ENCODE results near the gene TENT5C.

TENT5C gene

GRCh38 chr1:117623141-117623540 lies 17.3 kb downstream of the TENT5C start:
- DNase-seq (ENCODE audit: low spot score): no peak
- Histone ChIP-seq H3K4me1 (ENCODE audit: control insufficient read depth in 2 of 2, insufficient read depth in 1 of 2, low read depth in 1 of 2, low read length in 2 of 2) (no peaks in the 10 kb centered on the region), H2AK5ac (ENCODE audit: low read depth, low read length) (no peak overlapping the region), H2BK12ac (ENCODE audit: low read length) (no peak overlapping the region), H2BK15ac (ENCODE audit: low read length) (no peak overlapping the region), H2AFZ (ENCODE audit: low read length) (no peak overlapping the region), H3K27ac (replicated peaks; ENCODE audit: low read length) (no peak overlapping the region), H4K91ac (ENCODE audit: low read depth, low read length, poor library complexity) (no peak overlapping the region), H3K79me1 (ENCODE audit: low read depth, low read length) (no peaks in the 10 kb centered on the region), H3K4me2 (ENCODE audit: insufficient read depth, low read length, poor library complexity, severe bottlenecking) (no peak overlapping the region), H4K8ac (ENCODE audit: low read depth, low read length) (no peak overlapping the region), H3K36me3 (replicated peaks in 1 of 2; ENCODE audit: control insufficient read depth in 2 of 2, insufficient read depth in 2 of 2, low read length in 2 of 2) (no peaks in the 10 kb centered on the region), H3K9me3 (replicated peaks in 1 of 2; ENCODE audit: control insufficient read depth in 2 of 2, insufficient read depth in 1 of 2, low read depth in 1 of 2, low read length in 2 of 2) (no peaks in the 10 kb centered on the region), H3K4ac (ENCODE audit: low read length) (no peak overlapping the region), H3K14ac (ENCODE audit: low read length) (no peak overlapping the region), H3K18ac (ENCODE audit: low read length) (no peak overlapping the region), H2BK5ac (ENCODE audit: low read length) (no peak overlapping the region), H3K9ac (ENCODE audit: low read depth, low read length, poor library complexity) (no peak overlapping the region), H3K4me3 (ENCODE audit: low read length in 2 of 2) (no peak overlapping the region), H3K23ac (ENCODE audit: low read depth, low read length, poor library complexity) (no peak overlapping the region), H3K27me3 (ENCODE audit: control insufficient read depth in 3 of 3, insufficient read depth in 3 of 3, low read depth in 1 of 3, low read length in 3 of 3) (peaks cover 0 to 18% (median 0%) of the 10 kb centered on the region in 3 experiments), H2BK120ac (ENCODE audit: low read depth, low read length) (no peak overlapping the region)
- no CpG with 5 or more reads among the region's 9 CpGs for WGBS, 2 donors (ENCODE audit: extremely low coverage in 2 of 2, insufficient read length in 2 of 2, insufficient replicate concordance in 1 of 2)

DNA sequence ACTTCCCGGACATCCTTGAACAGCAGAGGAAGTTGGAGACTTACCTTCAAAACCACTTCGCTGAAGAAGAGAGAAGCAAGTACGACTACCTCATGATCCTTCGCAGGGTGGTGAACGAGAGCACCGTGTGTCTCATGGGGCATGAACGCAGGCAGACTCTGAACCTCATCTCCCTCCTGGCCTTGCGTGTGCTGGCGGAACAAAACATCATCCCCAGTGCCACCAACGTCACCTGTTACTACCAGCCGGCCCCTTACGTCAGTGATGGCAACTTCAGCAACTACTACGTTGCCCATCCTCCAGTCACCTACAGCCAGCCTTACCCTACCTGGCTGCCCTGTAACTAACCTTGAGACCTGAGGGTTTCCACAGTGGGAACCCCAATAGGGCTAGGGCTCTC lies 17.9 kb downstream of the TENT5C start:
- Histone ChIP-seq H2AK5ac (ENCODE audit: low read depth, low read length) (no peak overlapping the region), H3K14ac (ENCODE audit: low read length) (no peak overlapping the region), H3K4me3 (ENCODE audit: low read length in 2 of 2) (no peak overlapping the region), H3K9me3 (replicated peaks in 1 of 2; ENCODE audit: control insufficient read depth in 2 of 2, insufficient read depth in 1 of 2, low read depth in 1 of 2, low read length in 2 of 2) (no peaks in the 10 kb centered on the region), H3K23ac (ENCODE audit: low read depth, low read length, poor library complexity) (no peak overlapping the region), H2BK120ac (ENCODE audit: low read depth, low read length) (no peak overlapping the region), H2BK12ac (ENCODE audit: low read length) (no peak overlapping the region), H3K18ac (ENCODE audit: low read length) (no peak overlapping the region), H2BK5ac (ENCODE audit: low read length) (no peak overlapping the region), H3K9ac (ENCODE audit: low read depth, low read length, poor library complexity) (no peak overlapping the region), H4K91ac (ENCODE audit: low read depth, low read length, poor library complexity) (no peak overlapping the region), H2BK15ac (ENCODE audit: low read length) (no peak overlapping the region), H3K4ac (ENCODE audit: low read length) (no peak overlapping the region), H3K4me1 (ENCODE audit: control insufficient read depth in 2 of 2, insufficient read depth in 1 of 2, low read depth in 1 of 2, low read length in 2 of 2) (no peaks in the 10 kb centered on the region), H3K27ac (replicated peaks; ENCODE audit: low read length) (no peak overlapping the region), H3K4me2 (ENCODE audit: insufficient read depth, low read length, poor library complexity, severe bottlenecking) (no peak overlapping the region), H3K27me3 (ENCODE audit: control insufficient read depth in 3 of 3, insufficient read depth in 3 of 3, low read depth in 1 of 3, low read length in 3 of 3) (peaks cover 0 to 18% (median 0%) of the 10 kb centered on the region in 3 experiments), H3K79me1 (ENCODE audit: low read depth, low read length) (no peaks in the 10 kb centered on the region), H2AFZ (ENCODE audit: low read length) (no peak overlapping the region), H3K36me3 (replicated peaks in 1 of 2; ENCODE audit: control insufficient read depth in 2 of 2, insufficient read depth in 2 of 2, low read length in 2 of 2) (no peaks in the 10 kb centered on the region), H4K8ac (ENCODE audit: low read depth, low read length) (no peak overlapping the region)
- DNase-seq (ENCODE audit: low spot score): no peak
- WGBS, 2 donors (ENCODE audit: extremely low coverage in 2 of 2, insufficient read length in 2 of 2, insufficient replicate concordance in 1 of 2): no CpG with 5 or more reads among the region's 13 CpGs

DNA sequence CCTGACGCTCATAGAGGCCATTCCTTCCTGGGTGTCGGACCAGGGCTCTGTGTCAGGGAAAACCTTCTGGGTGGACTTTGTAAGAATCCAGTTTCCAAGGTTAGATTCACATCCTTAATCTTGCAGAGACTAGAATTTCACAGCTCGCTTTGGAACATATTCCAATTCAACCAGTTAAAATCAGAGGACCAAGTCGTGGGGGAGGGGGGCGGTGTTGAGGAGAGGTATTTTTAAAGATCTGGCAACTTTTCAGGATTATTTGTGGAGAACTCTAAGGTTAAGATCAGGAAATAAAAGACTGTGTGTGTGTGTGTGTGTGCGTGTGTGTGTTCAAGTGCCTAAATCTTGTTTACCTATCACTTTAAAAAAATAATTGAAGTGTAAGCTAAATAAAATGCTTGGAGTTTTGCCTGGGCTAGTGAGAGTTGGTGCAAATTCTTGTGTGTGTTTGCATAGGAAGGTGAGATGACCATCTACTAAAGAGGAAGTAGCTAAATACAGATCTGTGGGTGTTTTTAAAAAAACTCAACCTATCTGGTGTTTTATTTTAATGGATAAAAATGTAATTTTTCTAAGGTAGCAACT lies 21.8 kb downstream of the TENT5C start:
- no peak overlapping the region for H2AK5ac ChIP-seq (ENCODE audit: low read depth, low read length)
- no peaks in the 10 kb centered on the region for H3K36me3 ChIP-seq (replicated peaks in 1 of 2; ENCODE audit: control insufficient read depth in 2 of 2, insufficient read depth in 2 of 2, low read length in 2 of 2)
- H3K27me3 ChIP-seq (ENCODE audit: control insufficient read depth in 3 of 3, insufficient read depth in 3 of 3, low read depth in 1 of 3, low read length in 3 of 3): peaks cover 0 to 15% (median 0%) of the 10 kb centered on the region in 3 experiments
- H3K23ac ChIP-seq (ENCODE audit: low read depth, low read length, poor library complexity): no peak overlapping the region
- no peak overlapping the region for H2BK5ac ChIP-seq (ENCODE audit: low read length)
- H3K4me2 ChIP-seq (ENCODE audit: insufficient read depth, low read length, poor library complexity, severe bottlenecking): no peak overlapping the region
- no peak overlapping the region for H4K91ac ChIP-seq (ENCODE audit: low read depth, low read length, poor library complexity)
- no peak overlapping the region for H3K9ac ChIP-seq (ENCODE audit: low read depth, low read length, poor library complexity)
- H3K9me3 ChIP-seq (replicated peaks in 1 of 2; ENCODE audit: control insufficient read depth in 2 of 2, insufficient read depth in 1 of 2, low read depth in 1 of 2, low read length in 2 of 2): no peaks in the 10 kb centered on the region
- DNase-seq (ENCODE audit: low spot score): no peak
- no peak overlapping the region for H3K27ac ChIP-seq (replicated peaks; ENCODE audit: low read length)
- no peak overlapping the region for H2BK120ac ChIP-seq (ENCODE audit: low read depth, low read length)
- no peak overlapping the region for H3K4me3 ChIP-seq (ENCODE audit: low read length in 2 of 2)
- no peak overlapping the region for H2BK15ac ChIP-seq (ENCODE audit: low read length)
- H3K14ac ChIP-seq (ENCODE audit: low read length): no peak overlapping the region
- no peak overlapping the region for H3K4ac ChIP-seq (ENCODE audit: low read length)
- no peak overlapping the region for H3K18ac ChIP-seq (ENCODE audit: low read length)
- no CpG with 5 or more reads among the region's 6 CpGs for WGBS, 2 donors (ENCODE audit: extremely low coverage in 2 of 2, insufficient read length in 2 of 2, insufficient replicate concordance in 1 of 2)
- H3K79me1 ChIP-seq (ENCODE audit: low read depth, low read length): no peaks in the 10 kb centered on the region
- no peak overlapping the region for H2BK12ac ChIP-seq (ENCODE audit: low read length)
- H2AFZ ChIP-seq (ENCODE audit: low read length): no peak overlapping the region
- no peak overlapping the region for H4K8ac ChIP-seq (ENCODE audit: low read depth, low read length)
- H3K4me1 ChIP-seq (ENCODE audit: control insufficient read depth in 2 of 2, insufficient read depth in 1 of 2, low read depth in 1 of 2, low read length in 2 of 2): no peaks in the 10 kb centered on the region

- Histone ChIP-seq H3K23ac (ENCODE audit: low read depth, low read length, poor library complexity) (no peak overlapping the region), H3K9me3 (replicated peaks in 1 of 2; ENCODE audit: control insufficient read depth in 2 of 2, insufficient read depth in 1 of 2, low read depth in 1 of 2, low read length in 2 of 2) (no peaks in the 10 kb centered on the region), H2BK120ac (ENCODE audit: low read depth, low read length) (no peak overlapping the region), H3K4me1 (ENCODE audit: control insufficient read depth in 2 of 2, insufficient read depth in 1 of 2, low read depth in 1 of 2, low read length in 2 of 2) (no peaks in the 10 kb centered on the region), H3K79me1 (ENCODE audit: low read depth, low read length) (no peaks in the 10 kb centered on the region), H3K27ac (replicated peaks; ENCODE audit: low read length) (no peak overlapping the region), H2AFZ (ENCODE audit: low read length) (no peak overlapping the region), H3K4ac (ENCODE audit: low read length) (no peak overlapping the region), H3K36me3 (replicated peaks in 1 of 2; ENCODE audit: control insufficient read depth in 2 of 2, insufficient read depth in 2 of 2, low read length in 2 of 2) (no peaks in the 10 kb centered on the region), H3K14ac (ENCODE audit: low read length) (no peak overlapping the region), H3K4me2 (ENCODE audit: insufficient read depth, low read length, poor library complexity, severe bottlenecking) (no peak overlapping the region), H3K27me3 (ENCODE audit: control insufficient read depth in 3 of 3, insufficient read depth in 3 of 3, low read depth in 1 of 3, low read length in 3 of 3) (peaks cover 0 to 11% (median 0%) of the 10 kb centered on the region in 3 experiments), H2BK12ac (ENCODE audit: low read length) (no peak overlapping the region), H4K91ac (ENCODE audit: low read depth, low read length, poor library complexity) (no peak overlapping the region), H2BK5ac (ENCODE audit: low read length) (no peak overlapping the region), H3K4me3 (ENCODE audit: low read length in 2 of 2) (no peak overlapping the region), H3K18ac (ENCODE audit: low read length) (no peak overlapping the region), H4K8ac (ENCODE audit: low read depth, low read length) (no peak overlapping the region), H2AK5ac (ENCODE audit: low read depth, low read length) (no peak overlapping the region), H2BK15ac (ENCODE audit: low read length) (no peak overlapping the region), H3K9ac (ENCODE audit: low read depth, low read length, poor library complexity) (no peak overlapping the region)
- no CpG with 5 or more reads among the region's 3 CpGs for WGBS, 2 donors (ENCODE audit: extremely low coverage in 2 of 2, insufficient read length in 2 of 2, insufficient replicate concordance in 1 of 2)
- no peak for DNase-seq (ENCODE audit: low spot score)
Measured at GRCh38 chr1:117628343-117628742, 22.5 kb downstream of the TENT5C start.

Data from neuronal stem cell (in vitro differentiated cells).